SJSA1 (cell line): ENCODE data around the gene AFF3. TPM values are rescaled to one million over a fixed set of nuclear protein-coding genes. Genes with fewer than 3 reads are reported as not detected.
"Not testable (repeated sequence)": the region's sequence is repeated elsewhere in the genome, so short reads cannot be mapped to it uniquely, and the experiment has no call there.

Source experiments
- DNase-seq, 2 experiments: peaks; one replicate each; pipeline ENCODE4 v3.0.0-alpha.2; 2015 to 2020; ENCODE audit warnings: low spot score in 2 of 2, low read depth in 1 of 2
- H3K27ac ChIP-seq: fragments of 250-450 bp; sonication (Bioruptor Pico); 2 replicates; pipeline ENCODE4 v1.5.1; 2020; ENCODE audit warnings: mild to moderate bottlenecking, moderate library complexity
- H3K27me3 ChIP-seq: fragments of 250-450 bp; sonication (Bioruptor Pico); replicated peaks from 2 replicates; pipeline ENCODE4 v1.5.1; 2020; ENCODE audit warnings: mild to moderate bottlenecking, moderate library complexity
- H3K36me3 ChIP-seq: fragments of 250-450 bp; sonication (Bioruptor Pico); 2 replicates; pipeline ENCODE4 v1.5.1; 2020; ENCODE audit warnings: mild to moderate bottlenecking
- H3K4me1 ChIP-seq: fragments of 250-450 bp; sonication (Bioruptor Pico); replicated peaks from 2 replicates; pipeline ENCODE4 v1.6.1; 2021; ENCODE audit warnings: mild to moderate bottlenecking
- H3K4me3 ChIP-seq: fragments of 250-450 bp; sonication (Bioruptor Pico); 2 replicates; pipeline ENCODE4 v1.5.1; 2020; ENCODE audit warnings: mild to moderate bottlenecking
- H3K9me3 ChIP-seq: fragments of 250-450 bp; sonication (Bioruptor Pico); replicated peaks from 2 replicates; pipeline ENCODE4 v1.5.1; 2020; ENCODE audit warnings: mild to moderate bottlenecking
- total RNA-seq: library from RNA; depleted of rRNA; stranded (reverse); fragments of >200 nt; shearing (Covaris generic); gene quantifications from 2 replicates; pipeline ENCODE4 v1.2.3, GENCODE V29; 2014

Gene AFF3
- total RNA-seq, 1 experiment from 2014 or later = 0.18 TPM

- no peaks in the 10 kb centered on the region for H3K9me3 ChIP-seq
- no peak for DNase-seq
- no peaks in the 10 kb centered on the region for H3K36me3 ChIP-seq
- H3K4me3 ChIP-seq = no peak overlapping the region
- H3K4me1 ChIP-seq = no peaks in the 10 kb centered on the region
- no peaks in the 10 kb centered on the region for H3K27me3 ChIP-seq
- no peak overlapping the region for H3K27ac ChIP-seq
These were observed 192.4 kb downstream of the AFF3 start for GRCh38 chr2:99949963-99950362.

- H3K27ac ChIP-seq = no peak overlapping the region
- no peak overlapping the region for H3K4me3 ChIP-seq
- no peaks in the 10 kb centered on the region for H3K27me3 ChIP-seq
- no peaks in the 10 kb centered on the region for H3K36me3 ChIP-seq
- H3K9me3 ChIP-seq = no peaks in the 10 kb centered on the region
- no peaks in the 10 kb centered on the region for H3K4me1 ChIP-seq
- DNase-seq = no peak
These were observed 192.9 kb downstream of the AFF3 start for GRCh38 chr2:99949530-99949929.

- H3K4me3 ChIP-seq = no peak overlapping the region
- no peak for DNase-seq
- H3K27me3 ChIP-seq = no peaks in the 10 kb centered on the region
- H3K4me1 ChIP-seq = no peaks in the 10 kb centered on the region
- H3K9me3 ChIP-seq = no peaks in the 10 kb centered on the region
- H3K27ac ChIP-seq = no peak overlapping the region
- H3K36me3 ChIP-seq = no peaks in the 10 kb centered on the region
These were observed 194.4 kb downstream of the AFF3 start for GRCh38 chr2:99948010-99948409.

GRCh38 chr2:99947366-99947765 is 195.0 kb downstream of the AFF3 start:
- not testable (repeated sequence) for H3K4me3 ChIP-seq, H3K4me1 ChIP-seq, DNase-seq, H3K36me3 ChIP-seq, H3K27ac ChIP-seq, H3K27me3 ChIP-seq, H3K9me3 ChIP-seq

- H3K27me3 ChIP-seq = no peaks in the 10 kb centered on the region
- H3K9me3 ChIP-seq = 0 out of 2 replicates have a peak, but pooled peaks cover 2% of the 10 kb centered on the region
- H3K27ac ChIP-seq = no peak overlapping the region
- H3K4me3 ChIP-seq = no peak overlapping the region
- H3K4me1 ChIP-seq = no peaks in the 10 kb centered on the region
- DNase-seq = no peak
- H3K36me3 ChIP-seq = no peaks in the 10 kb centered on the region
These were observed 198.4 kb downstream of the AFF3 start for GRCh38 chr2:99944019-99944418.

- H3K9me3 ChIP-seq = 0 out of 2 replicates have a peak, but pooled peaks cover 2% of the 10 kb centered on the region
- no peak for DNase-seq
- no peaks in the 10 kb centered on the region for H3K36me3 ChIP-seq
- no peaks in the 10 kb centered on the region for H3K27me3 ChIP-seq
- H3K27ac ChIP-seq = no peak overlapping the region
- no peak overlapping the region for H3K4me3 ChIP-seq
- no peaks in the 10 kb centered on the region for H3K4me1 ChIP-seq
These were observed 199.6 kb downstream of the AFF3 start for GRCh38 chr2:99942561-99943347.

- no peaks in the 10 kb centered on the region for H3K27me3 ChIP-seq
- no peaks in the 10 kb centered on the region for H3K4me1 ChIP-seq
- H3K27ac ChIP-seq = no peak overlapping the region
- no peaks in the 10 kb centered on the region for H3K36me3 ChIP-seq
- H3K9me3 ChIP-seq = 0 out of 2 replicates have a peak, but pooled peaks cover 2% of the 10 kb centered on the region
- H3K4me3 ChIP-seq = no peak overlapping the region
- DNase-seq = no peak
These were observed 201.4 kb downstream of the AFF3 start for GRCh38 chr2:99940963-99941362.

- no peaks in the 10 kb centered on the region for H3K4me1 ChIP-seq
- H3K9me3 ChIP-seq = 0 out of 2 replicates have a peak, but pooled peaks cover 2% of the 10 kb centered on the region
- no peak overlapping the region for H3K27ac ChIP-seq
- no peak for DNase-seq
- H3K27me3 ChIP-seq = no peaks in the 10 kb centered on the region
- H3K4me3 ChIP-seq = no peak overlapping the region
- no peaks in the 10 kb centered on the region for H3K36me3 ChIP-seq
These were observed 203.3 kb downstream of the AFF3 start for GRCh38 chr2:99939135-99939534.

GRCh38 chr2:99938250-99938649 is 204.1 kb downstream of the AFF3 start:
- Histone ChIP-seq H3K9me3 (0 out of 2 replicates have a peak, but pooled peaks cover 2% of the 10 kb centered on the region), H3K4me3 (no peak overlapping the region), H3K27me3 (no peaks in the 10 kb centered on the region), H3K4me1 (no peaks in the 10 kb centered on the region), H3K36me3 (no peaks in the 10 kb centered on the region), H3K27ac (no peak overlapping the region)
- no peak for DNase-seq

- Histone ChIP-seq H3K9me3 (no peaks in the 10 kb centered on the region), H3K27ac (no peak overlapping the region), H3K4me3 (no peak overlapping the region), H3K4me1 (no peaks in the 10 kb centered on the region), H3K27me3 (no peaks in the 10 kb centered on the region), H3K36me3 (no peaks in the 10 kb centered on the region)
- DNase-seq = no peak
These were observed 206.3 kb downstream of the AFF3 start for GRCh38 chr2:99936065-99936464.

- no peaks in the 10 kb centered on the region for H3K36me3 ChIP-seq
- no peaks in the 10 kb centered on the region for H3K9me3 ChIP-seq
- no peak overlapping the region for H3K27ac ChIP-seq
- no peak for DNase-seq
- no peaks in the 10 kb centered on the region for H3K27me3 ChIP-seq
- no peak overlapping the region for H3K4me3 ChIP-seq
- H3K4me1 ChIP-seq = no peaks in the 10 kb centered on the region
These were observed 206.7 kb downstream of the AFF3 start for GRCh38 chr2:99935662-99936061.

GRCh38 chr2:99933894-99934650 is 208.3 kb downstream of the AFF3 start:
- no peak for DNase-seq
- H3K4me1 ChIP-seq = no peaks in the 10 kb centered on the region
- H3K9me3 ChIP-seq = no peaks in the 10 kb centered on the region
- H3K27me3 ChIP-seq = no peaks in the 10 kb centered on the region
- H3K27ac ChIP-seq = no peak overlapping the region
- no peaks in the 10 kb centered on the region for H3K36me3 ChIP-seq
- no peak overlapping the region for H3K4me3 ChIP-seq

GRCh38 chr2:99933491-99933890 is 208.9 kb downstream of the AFF3 start:
- not testable (repeated sequence) for H3K9me3 ChIP-seq, H3K4me1 ChIP-seq, H3K4me3 ChIP-seq, DNase-seq, H3K36me3 ChIP-seq, H3K27ac ChIP-seq, H3K27me3 ChIP-seq

- H3K27me3 ChIP-seq = no peaks in the 10 kb centered on the region
- H3K36me3 ChIP-seq = no peaks in the 10 kb centered on the region
- DNase-seq = no peak
- no peaks in the 10 kb centered on the region for H3K9me3 ChIP-seq
- H3K4me1 ChIP-seq = no peaks in the 10 kb centered on the region
- no peak overlapping the region for H3K27ac ChIP-seq
- no peak overlapping the region for H3K4me3 ChIP-seq
These were observed 213.8 kb downstream of the AFF3 start for GRCh38 chr2:99928470-99929053.
